ENCODE measurements around the gene FBXL20.
"Not testable (repeated sequence)": the region's sequence is repeated elsewhere in the genome, so short reads cannot be mapped to it uniquely, and the experiment has no call there.

FBXL20 gene

GRCh38 chr17:39380144-39380543 is 21.3 kb downstream of the FBXL20 start:
- DNase-seq (ENCODE audit: low spot score): no peak

- DNase-seq (ENCODE audit: low spot score): no peak
Observed at GRCh38 chr17:39376434-39376833, 25.0 kb downstream of the FBXL20 start.

DNA sequence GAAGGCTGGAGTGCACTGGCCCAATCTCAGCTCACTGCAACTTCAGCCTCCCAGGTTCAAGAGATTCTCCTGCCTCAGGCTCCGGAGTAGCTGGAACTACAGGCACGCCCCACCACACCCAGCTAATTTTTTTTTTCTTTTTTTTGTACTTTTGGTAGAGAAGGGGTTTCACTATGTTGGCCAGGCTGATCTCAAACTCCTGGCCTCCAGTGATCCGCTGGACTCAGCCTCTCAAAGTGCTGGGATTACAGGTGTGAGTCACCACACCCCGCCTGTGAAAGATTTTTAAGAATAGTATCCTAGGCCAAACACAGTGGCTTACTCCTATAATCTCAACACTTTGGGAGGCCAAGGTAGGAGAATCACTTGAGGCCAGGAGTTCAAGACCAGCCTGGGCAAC is 33.6 kb downstream of the FBXL20 start:
- DNase-seq (ENCODE audit: low spot score): not testable (repeated sequence)

DNA sequence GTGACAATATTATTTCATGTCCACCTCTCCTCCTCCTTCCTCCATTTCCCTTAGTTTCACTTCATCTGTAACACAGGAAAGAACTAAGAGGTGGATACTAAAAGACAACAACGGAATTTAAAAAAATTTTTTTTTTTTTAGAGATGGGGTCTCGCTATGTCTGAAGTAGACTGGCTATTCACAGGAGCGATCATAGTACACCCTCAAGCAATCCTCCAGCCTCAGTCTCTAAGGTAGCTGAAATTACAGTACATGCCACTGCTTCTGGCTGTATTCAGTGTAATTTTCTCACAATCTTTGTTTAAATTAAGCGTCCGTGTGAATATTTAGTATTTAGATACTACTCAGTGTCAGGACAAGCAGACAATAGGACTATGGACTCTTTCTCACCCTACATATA is 35.6 kb downstream of the FBXL20 start:
- DNase-seq (ENCODE audit: low spot score): no peak

- DNase-seq (ENCODE audit: low spot score): no peak
Observed at GRCh38 chr17:39365242-39365641, 36.2 kb downstream of the FBXL20 start.

GRCh38 chr17:39364236-39365025 is 37.0 kb downstream of the FBXL20 start:
- DNase-seq (ENCODE audit: low spot score): no peak

- DNase-seq (ENCODE audit: low spot score): no peak
Observed at GRCh38 chr17:39361064-39361463, 40.4 kb downstream of the FBXL20 start.

GRCh38 chr17:39360537-39360936 is 40.9 kb downstream of the FBXL20 start:
- no peak for DNase-seq (ENCODE audit: low spot score)

DNA sequence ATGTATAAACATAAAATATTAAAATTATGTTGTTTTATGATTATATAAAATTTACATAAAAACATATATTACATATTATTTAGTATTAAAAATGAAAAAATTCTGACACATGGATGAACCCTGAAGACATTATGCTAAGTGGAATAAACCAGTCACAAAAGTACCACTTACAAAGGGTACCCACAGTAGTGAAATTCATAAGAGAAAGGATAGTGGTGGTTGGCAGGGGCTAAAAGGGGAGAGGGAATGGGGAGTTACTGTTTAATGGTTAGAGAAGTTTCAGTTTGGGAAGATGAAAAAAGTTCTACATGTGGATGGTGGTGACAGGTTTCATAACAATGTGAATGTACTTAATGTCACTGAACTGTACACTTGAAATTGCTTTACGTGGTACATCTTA is 41.4 kb downstream of the FBXL20 start:
- no peak for DNase-seq (ENCODE audit: low spot score)

- no peak for DNase-seq (ENCODE audit: low spot score)
Observed at GRCh38 chr17:39357986-39358385, 43.4 kb downstream of the FBXL20 start.

DNA sequence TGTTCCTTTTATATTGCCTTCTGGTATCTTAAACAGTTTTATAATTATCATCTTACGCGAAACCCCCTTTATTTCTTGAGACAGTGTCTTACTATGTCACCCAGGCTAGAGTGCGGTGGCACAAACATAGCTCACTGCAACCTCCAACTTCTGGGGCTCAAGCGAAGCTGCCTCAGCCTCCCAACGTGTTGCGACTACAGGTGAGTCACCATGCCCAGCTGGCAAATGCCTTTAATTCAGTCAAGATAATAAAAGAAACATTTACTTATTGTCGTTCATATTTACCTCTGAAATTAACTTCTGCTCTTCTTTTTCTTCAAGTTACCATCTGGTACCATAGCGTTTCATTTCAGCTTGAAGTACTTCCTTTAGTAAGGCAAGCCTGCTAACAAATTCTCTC is 43.9 kb downstream of the FBXL20 start:
- no peak for DNase-seq (ENCODE audit: low spot score)

- DNase-seq (ENCODE audit: low spot score): no peak
Observed at GRCh38 chr17:39352986-39353385, 48.4 kb downstream of the FBXL20 start.

DNA sequence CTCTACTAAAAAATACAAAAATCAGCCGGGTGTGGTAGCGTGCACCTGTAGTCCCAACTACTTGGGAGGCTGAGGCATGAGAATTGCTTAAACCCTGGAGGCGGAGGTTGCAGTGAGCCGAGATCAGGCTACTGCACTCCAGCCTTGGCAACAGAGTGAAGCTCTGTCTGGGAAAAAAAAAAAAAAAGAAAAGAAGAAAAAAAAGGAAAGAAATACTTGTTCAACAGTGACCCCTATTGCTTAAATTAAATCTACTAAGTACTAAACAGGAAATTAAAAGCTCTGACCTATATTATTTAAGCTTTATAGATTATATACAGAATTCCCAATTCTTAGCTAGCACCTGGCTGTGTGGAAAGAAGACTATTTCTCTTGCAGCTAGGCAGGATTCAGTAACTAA is 48.9 kb downstream of the FBXL20 start:
- DNase-seq (ENCODE audit: low spot score): no peak

DNA sequence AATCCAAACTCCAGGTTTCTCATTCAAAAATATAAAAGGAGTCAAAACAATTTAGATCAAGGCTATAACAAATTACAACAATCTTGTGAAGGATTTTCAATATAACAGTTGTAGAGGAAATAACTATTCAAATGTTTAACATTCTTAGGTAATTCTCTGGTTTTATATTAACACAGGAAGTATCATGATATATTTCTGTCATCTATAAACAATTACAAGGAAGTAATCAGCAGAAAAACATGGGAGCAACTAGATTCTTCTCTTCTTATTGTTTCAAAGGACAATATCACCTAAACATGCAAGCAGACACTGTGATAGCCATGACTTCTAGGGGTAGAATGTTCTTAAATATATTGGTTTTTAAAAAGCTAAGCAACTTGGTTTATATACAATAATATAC is 49.9 kb downstream of the FBXL20 start:
- DNase-seq (ENCODE audit: low spot score): no peak

DNA sequence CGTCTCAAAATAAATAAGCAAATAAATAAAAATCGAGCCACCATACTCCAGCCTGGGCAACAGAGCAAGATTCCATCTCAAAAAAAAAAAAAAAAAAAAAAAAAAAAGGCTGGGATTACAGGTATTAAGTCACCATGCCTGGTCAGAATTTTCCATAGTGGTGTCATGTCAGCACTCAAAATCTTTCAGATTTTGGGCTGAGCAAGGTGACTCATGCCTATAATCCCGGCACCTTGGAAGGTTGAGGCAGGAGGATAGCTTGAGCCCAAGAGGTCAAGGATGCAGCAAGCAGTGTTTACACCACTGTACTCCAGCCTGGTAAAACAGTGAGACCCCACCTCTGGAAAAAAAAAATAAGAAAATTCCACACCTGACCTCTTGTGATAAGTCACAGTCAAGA is 52.2 kb downstream of the FBXL20 start:
- DNase-seq (ENCODE audit: low spot score): no peak

DNA sequence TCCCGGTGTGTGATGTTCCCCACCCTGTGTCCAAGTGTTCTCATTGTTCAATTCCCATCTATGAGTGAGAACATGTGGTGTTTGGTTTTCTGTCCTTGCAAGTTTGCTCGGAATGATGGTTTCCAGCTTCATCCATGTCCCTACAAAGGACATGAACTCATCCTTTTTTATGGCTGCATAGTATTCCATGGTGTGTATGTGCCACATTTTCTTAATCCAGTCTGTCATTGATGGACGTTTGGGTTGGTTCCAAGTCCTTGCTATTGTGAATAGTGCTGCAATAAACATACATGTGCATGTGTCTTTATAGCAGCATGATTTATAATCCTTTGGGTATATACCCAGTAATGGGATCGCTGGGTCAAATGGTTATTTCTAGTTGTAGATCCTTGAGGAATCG is 54.6 kb downstream of the FBXL20 start:
- not testable (repeated sequence) for DNase-seq (ENCODE audit: low spot score)

DNA sequence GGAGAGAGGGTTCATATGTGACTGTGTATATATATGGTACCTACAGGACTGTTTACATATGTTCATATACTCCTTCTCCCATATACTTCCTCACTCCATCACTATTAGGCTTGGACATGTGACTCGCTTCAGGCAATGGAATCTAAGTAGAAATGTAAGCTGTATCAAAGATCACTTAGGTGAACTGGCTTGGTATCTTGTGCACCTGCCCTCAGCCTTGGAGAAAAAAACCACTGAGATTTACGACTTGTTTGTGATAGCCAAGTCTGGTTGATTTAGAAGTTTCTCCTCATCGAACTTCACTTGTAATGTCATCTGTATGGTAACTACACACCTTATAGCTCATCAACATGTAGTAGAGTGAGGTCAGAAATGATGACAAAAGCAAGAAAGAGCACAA is 59.9 kb downstream of the FBXL20 start:
- no peak for DNase-seq (ENCODE audit: low spot score)

DNA sequence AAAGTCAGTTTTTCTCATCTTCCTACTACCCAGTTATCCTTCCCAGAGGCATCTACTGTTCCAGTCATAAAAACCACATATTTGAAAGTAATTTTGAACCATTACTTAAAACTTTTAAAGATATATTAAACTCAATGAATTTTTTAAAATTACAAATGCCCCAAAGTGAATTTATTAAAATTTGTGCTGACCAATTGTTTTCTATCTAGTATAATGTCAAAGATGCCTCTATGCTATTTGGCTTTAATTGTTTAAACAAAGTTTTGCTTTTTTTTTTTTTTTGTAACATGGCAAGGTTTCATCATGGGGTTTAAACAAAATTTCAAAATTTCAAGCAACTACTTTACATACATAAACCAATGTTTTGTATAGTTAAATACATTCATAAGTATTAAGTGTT is 60.7 kb downstream of the FBXL20 start:
- DNase-seq (ENCODE audit: low spot score): no peak

GRCh38 chr17:39339272-39339671 is 62.2 kb downstream of the FBXL20 start:
- no peak for DNase-seq (ENCODE audit: low spot score)

GRCh38 chr17:39337649-39338048 is 63.8 kb downstream of the FBXL20 start:
- not testable (repeated sequence) for DNase-seq (ENCODE audit: low spot score)

- peak; percentile 15 for DNase-seq (ENCODE audit: low spot score)
Observed at GRCh38 chr17:39335704-39336223, 65.7 kb downstream of the FBXL20 start.

DNA sequence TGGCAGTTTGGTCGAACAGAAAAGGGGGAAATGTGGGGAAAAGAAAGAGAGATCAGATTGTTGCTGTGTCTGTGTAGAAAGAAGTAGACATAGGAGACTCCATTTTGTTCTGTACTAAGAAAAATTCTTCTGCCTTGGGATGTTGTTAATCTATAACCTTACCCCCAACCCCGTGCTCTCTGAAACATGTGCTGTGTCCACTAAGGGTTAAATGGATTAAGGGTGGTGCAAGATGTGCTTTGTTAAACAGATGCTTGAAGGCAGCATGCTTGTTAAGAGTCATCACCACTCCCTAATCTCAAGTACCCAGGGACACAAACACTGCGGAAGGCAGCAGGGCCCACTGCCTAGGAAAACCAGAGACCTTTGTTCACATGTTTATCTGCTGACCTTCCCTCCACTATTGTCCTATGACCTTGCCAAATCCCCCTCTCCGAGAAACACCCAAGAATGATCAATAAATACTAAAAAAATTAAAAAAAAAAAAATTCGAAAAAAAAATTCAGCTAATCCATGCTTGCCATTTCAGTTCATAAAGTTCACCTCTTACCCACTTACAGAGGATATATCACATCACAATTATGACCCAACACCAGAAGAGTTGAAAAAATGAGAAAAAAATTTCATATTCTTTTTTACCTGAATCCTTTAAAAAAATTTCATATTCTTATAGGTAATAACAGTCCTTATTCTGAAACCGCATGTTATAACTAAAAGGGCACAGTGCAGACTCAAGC is 67.2 kb downstream of the FBXL20 start:
- DNase-seq (ENCODE audit: low spot score): not testable (repeated sequence)

DNA sequence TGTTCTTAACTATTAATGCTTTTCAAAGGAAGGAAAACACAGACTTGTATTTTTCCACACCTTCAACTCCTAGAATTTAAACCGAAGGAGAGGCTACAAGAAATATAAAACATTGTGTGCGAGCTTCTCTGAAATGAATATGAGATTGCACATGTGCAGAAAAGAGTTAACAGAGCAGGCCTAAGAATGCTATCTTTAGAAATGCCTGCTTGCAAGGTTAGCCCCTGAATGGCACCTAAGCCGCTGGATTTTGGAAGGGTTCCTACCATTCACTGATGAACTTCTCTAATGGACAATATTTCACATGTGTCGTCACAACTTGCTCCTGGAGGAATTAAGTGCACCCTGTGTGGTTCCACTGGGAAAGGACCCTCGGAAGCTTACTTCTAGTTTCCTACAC is 69.3 kb downstream of the FBXL20 start:
- DNase-seq (ENCODE audit: low spot score): no peak

Data from NAMALWA (cell line).